HG03460 (cell line): ENCODE results near the gene GFPT2.

Source experiments
- ATAC-seq: cut with Tn5 transposase; IDR thresholded peaks from one replicate; pipeline ENCODE4 v1.9.1; 2021; ENCODE audit not compliant: unreplicated experiment

Gene GFPT2

DNA sequence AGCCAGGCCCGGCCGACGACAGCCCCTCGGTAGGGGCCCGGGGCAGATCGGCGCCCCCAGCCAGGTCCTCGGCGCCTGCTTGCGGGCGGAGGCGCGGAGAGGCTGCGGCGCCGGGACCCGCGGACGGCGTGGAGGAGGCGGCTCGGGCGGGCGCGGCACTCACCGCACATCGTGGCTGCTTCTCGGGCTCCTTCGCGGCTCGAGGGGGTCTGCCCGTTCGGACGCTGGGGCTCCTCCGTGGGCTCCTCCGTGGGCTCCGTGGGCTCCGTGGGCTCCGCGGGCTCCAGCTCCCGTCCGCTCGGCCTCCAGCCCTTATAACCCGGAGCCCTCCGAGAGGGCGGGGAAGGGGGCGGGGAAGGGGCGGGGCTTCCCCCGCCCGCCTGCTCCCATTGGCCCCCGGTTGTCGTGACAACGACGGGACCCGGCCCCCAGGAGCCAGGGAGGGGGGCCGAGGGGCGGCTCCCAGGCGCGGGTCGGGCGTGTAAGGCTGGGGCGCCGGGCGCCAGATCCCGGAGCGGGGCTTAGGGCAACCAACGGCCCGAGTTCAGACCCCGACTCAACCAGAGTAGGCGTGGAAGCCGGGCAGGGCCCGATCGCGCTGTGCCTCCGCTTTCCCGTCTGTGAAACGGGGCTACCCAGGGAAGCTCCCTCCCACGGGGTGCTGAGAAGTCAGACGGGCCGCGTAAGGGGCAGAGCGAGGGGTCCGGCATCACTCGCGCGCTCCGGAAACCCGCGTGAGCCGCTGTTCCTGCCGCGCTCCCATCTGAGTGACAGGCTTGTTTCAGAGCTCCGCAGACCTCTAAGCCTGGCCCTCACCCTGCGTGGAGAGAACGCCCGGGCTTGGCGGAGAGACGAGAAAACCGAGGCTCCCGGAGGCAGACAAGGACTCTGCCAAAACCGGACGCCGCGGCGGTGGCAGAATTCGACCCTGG, at the start of gene GFPT2:
Gene GFPT2, minus strand, starts transcription at position 289 of the 932 bp plus-strand sequence. Its CDS starts 119 bp downstream, at position 170.
- peak; percentile 63 for ATAC-seq

DNA sequence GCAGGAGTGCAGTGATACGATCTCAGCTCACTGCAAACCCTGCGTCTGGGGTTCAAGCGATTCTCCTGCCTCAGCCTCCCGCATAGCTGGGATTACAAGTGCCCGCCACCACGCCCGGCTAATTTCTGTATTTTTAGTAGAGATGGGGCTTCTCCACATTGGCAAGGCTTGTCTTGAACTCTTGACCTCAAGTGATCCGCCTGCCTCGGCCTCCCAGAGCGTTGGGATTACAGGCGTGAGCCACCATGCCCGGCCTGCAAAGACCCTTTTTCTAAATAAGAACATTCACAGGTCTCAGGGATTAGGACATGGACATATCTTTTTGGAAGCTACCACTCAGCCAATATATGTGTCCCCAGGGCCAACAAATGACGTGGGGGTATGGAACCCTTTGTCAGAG, 49.6 kb upstream of the GFPT2 start:
- ATAC-seq: no peak

DNA sequence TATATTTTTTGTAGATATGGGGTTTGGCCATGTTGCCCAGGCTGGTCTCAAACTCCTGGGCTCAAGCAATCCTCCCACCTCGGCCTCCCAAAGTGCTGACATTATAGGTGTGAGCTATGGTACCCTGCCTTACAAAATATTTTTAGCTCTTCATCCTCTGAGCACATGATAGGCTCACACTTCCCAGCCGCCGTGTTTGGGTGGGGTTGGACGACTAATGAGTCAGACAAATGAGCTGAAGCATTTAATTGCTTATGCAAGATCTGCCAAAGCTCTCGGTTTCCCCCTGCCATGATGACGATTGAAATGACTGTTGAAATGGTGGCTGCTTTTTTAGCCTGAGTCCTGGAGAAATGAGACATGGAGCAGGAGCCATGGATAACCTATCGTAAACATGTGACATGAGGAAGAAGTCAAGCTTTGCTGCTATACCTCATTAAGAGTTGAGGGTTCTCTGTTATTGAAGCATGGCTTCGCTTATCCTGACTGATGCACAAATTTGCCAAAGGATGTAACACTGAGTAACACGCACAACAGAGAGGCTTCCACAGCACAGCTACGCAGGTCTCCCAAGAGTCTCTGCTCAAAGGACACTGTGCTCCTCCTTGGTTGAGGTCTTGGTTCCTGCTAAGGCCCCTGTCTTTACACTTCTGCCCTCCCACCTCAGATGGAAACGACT, 48.2 kb upstream of the GFPT2 start:
- no peak for ATAC-seq

DNA sequence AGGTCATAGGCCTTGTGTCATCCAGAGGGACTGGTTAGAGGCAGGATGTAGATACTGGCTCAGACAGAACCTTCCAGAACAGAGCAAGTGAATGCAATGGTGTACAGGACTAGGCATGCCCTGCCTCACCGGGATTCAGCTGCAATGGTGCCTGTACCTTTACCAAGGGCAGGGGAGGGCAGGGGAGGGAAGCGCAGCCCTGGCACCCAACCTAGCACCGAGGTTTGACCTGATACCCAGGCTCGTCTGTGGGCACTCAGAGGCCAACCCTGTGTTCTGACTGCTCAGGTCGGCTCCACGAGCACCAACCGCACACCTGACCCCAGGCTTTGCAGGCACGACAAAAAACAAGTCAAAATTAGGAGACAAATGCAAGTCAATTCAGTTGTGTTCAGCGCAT, 47.3 kb upstream of the GFPT2 start:
- ATAC-seq: no peak

DNA sequence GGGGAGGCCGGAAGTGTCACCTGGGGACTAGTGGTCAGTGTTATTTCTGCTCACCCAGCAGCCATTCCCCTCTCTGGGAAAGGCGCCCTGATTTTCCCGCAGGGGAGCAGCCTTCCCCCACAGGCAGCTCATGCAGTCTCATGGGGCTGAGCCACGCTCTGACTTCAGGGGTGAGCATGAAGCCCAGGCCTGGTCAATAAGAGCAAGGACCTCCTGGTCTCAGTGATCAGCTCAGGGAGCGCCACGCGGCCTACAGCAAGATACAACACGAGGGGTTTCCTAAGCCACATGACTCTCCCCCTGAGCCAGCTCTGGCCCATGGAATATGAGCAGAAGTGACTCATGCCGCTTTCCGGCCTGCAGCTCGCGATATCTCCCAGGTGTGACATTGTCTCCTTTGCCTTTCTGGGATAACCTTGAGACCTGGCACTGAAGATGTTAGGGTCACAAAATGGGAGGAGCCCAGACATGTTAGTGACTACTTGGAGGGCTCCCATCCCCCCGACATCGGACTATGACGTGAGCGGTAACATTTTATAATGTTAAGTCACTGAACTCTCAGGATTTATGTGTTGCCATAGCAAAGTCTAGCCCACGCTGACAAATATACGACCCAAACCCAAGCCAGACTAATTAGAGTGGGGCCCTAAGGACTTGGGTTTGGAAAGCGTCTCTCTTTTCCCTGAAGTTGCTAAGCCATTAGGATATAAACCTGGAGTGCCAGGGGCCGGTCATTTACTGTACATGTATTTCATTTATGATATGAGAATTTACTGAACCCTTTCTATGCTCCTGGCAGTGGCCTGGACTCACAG, 46.5 kb upstream of the GFPT2 start:
- no peak for ATAC-seq

DNA sequence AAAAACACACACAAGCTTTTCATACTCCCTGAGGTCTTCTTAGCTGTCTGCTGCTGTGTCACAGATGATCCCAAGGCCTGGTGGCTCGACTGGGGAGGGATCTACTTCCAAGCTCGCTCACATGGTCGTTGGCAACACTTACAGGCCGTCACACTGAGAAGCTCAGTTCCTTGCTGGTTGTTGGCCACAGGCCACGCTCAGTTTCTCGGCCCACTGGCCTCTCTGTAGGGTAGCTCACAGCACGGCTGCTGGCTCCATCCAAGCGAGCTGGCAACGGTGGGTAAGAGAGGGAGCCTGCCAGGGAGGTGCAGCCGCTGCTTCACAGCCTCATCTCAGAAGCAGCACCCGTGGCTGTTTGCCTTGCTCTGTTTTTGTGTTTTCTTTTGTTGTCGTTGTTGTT, 43.8 kb upstream of the GFPT2 start:
- ATAC-seq: no peak

DNA sequence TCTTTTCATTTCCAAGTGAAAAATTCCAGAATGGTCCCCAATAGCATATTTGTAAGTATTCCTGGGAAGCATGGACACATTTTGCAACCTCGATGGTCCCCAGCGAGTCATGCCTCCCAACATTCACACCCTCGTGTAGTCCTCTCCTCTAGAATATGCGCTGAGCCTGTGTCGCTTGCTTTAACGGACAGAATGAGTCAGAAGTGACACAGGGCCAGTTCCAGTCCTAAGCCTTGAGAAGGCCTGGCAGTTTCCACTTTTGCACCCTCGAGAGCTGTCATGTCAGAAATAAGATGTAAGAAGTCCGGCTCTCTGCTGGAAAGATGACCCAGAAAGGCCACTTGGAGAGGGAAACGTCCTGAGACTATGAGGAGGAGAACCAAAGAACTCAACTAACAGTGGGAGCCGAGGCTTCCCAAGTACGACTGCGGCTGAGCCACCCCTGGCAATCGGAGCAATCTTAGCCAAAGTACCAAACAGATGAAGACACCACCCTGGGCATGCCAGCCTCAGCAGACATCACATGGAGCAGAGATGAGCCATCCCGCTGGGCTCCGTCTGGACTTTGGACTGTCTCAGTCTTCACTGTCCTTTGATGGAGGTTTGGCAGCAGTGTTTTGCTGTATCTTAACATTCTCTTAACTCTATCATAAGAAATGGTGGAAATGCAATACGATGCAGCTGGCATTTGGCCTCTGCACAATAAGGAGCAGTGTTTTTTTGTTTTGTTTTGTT, 42.6 kb upstream of the GFPT2 start:
- no peak for ATAC-seq

DNA sequence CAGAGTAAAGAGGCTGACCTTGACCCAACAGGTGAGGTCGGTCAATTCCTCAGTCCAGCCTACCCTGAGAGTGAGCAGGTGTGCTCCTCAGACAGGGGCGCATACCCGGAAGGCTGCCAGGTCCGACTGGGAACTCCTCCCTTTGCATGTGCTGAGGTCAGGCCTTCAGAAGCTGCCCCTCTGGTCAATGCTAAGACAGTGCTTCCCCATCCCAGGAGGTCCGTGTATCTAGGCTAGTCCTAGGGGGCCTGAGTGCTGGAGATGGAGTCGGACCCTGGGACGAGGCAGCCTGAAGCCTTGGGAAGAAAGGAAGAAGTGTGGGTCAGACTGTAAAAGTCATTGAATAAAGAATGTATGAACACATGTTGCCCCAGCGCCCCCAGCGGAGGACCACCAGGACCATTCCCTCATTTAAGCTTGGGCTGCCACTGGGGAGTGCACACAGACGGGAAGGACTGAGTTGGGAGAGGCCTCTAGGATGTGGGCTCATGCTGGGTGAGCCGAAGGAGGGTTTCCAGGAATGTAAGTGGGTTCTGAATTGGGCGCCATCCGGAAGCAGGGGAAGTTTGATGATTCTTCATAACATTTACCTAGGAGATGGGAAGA, 41.0 kb upstream of the GFPT2 start:
- no peak for ATAC-seq

DNA sequence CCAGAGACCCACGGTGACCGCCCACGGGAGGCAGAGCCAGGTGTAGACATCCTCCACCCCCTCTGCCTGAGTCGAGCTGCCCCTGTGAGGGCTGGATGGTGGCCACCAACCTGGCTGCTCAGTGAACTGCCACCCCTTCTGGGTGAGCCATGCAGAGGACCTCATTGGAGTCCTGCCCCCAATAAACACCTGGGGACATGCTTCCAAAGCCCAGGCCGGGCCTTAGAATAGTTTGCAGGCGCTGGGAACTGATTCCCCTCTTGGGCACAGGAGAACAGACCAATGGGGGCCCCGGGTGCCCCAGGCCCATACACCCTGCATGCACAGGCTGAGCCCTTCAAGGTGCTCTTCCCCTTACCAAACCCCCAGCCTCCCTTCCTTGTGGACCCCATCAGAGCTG, 38.1 kb upstream of the GFPT2 start:
- no peak for ATAC-seq

DNA sequence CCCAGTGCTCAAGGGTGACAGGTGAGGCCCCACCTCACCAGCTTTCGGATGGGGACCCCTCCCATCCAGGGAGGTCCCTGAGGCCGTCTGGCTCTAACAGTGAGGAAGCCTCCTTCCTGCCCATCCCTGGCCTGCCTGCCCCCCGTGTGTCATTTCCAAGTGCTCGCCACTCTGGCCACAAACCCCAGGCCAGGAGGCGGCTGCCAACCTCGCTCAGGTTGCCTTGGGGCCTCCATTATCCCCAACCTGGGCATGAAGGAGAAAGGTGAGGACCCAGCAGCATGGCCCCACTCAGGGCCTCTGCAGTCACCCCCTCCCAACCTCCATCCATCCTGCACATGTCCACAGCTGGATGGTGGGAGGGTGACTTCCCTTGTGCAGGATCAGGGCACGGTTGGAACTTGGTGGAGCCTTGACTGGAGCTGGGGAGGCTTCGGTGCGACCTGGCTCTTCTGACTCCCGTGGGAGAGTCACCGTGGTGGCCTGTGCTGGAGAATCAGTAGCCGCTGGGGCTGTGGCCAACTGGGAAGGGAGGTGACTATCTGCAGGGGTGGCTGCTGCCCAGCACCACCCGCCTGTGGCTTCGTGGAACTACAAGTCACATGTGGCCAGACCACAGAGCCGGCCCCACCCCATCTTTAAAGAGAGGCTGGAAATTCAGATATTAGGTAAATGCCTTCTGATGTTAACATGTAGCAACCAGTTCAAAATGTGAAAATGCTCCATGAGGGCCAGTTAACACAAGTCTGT, 37.5 kb upstream of the GFPT2 start:
- ATAC-seq: no peak

DNA sequence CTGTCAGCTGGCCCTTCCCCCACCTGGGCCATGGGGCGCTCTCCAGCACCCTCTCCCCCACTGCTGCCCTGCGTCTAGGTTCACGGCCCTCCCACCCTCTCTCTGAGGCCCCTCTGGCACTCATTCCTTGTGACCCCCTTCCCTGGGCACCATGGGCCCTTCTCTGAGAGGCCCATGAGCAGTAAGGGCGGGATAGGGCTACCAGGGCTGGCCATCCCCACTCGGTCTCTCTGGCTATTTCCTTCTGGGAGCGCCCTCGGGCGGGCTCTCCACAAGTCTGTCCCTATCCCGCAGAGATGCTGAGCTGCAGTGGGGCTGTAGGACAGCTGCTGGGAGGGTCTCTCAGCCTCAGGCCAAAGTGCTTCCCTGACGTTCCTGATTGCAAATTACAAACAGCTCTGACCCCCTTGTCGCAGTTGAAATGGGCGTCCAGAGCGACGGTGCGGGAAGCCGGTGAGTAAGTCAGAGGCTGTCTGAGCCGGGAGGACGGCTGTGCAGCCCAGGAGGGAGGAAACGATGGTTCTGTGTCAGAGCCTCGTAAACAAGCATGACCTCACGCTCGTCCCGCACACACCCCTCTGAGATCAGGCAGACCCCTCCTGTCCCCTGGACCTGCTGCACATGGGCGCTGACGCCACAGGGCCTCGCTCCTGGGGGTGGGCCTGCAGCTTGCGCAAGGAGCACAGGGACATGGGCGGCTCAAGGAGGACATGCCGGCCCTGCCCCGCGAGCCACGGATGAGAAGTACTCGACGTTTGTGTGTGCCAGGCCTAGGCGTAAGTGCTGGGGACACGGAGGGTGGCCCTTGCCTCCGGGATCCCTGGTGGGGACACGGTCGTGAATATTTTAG, 36.3 kb upstream of the GFPT2 start:
- ATAC-seq: no peak

DNA sequence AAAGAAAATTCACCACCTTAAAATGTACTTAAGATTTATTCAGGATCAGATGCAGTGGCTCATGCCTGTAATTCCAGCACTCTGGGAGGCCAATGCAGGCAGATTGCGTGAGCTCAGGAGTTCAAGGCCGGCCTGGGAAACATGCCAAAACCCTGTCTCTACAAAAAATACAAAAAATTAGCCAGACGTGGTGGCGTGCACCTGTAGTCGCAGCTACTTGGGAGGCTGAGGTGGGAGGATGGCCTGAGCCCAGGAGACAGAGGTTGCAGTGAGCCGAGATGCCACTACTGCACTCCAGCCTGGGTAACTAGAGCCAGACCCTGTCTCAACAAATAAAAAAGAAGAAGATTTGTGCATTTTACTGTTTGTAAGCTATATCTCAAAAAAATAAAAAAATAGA, 34.7 kb upstream of the GFPT2 start:
- ATAC-seq: no peak

DNA sequence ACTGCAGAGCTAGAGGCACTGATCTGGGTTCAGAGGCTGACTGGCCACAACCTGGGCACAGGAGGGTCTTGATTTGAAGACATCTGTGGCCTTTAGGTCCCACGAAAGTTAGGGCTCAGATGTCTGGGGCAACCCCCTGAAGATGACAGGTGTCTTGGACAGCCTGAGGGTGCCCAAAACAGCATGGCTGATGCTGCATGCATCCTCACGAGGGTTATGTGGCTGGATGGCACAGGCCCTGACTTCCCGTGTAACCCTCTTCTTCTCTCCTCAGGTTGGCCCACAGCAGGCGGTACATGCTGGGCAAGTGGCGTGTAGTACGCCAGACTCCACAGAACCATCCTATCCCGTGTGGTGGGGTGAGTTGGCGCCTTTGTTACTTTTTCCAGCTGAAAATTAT, 29.8 kb upstream of the GFPT2 start:
- no peak for ATAC-seq

DNA sequence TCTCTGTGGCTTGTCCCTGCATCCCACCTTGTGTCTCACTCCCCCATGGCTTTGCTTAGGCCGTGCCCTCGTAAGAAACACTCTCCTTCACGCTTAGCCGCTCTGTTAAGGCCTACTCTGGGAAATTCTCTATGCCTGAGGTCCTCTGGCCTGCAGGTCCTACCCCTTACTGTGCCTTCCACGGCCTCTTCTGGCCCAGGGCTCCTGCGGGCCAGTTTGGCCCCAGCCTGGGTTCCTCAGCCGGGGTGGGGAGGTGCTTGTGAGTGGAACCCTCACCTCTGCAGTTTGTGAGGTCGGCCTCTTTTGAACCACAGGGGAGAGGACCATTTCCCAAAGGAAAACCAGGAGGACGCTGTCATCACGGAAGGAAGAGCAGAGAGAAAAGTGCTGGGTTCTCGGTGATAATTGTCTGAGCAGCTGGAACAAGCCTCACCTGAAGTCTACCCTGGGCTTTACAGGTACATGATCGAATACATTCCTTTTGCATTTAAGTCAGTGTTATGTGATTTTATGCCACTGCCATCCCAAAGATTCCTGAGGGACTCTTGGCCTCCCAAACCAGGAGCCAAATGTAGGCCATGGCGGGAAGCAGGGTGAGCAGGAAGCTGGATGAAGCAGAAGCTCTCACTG, 28.8 kb upstream of the GFPT2 start:
- ATAC-seq: no peak

DNA sequence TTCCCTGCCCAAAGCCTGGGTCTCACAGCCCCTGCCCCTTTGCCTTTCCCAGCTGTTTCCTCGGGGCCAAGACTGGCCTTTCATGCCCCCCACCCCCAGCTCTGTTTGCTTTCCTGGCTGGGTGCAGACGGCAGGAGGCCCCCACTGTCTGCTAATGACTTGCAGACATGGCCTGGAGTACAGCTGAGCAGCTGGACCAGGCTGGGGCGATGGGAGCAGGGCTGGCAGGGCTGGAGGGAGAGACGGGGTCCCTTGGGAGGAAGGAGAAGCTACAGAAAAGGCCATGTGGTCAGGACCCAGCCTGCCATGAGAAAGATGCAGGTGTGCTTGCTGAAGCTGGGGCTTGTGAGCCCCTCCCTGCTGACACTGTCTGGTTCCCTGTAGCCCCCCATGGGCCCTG, 28.3 kb upstream of the GFPT2 start:
- no peak for ATAC-seq

DNA sequence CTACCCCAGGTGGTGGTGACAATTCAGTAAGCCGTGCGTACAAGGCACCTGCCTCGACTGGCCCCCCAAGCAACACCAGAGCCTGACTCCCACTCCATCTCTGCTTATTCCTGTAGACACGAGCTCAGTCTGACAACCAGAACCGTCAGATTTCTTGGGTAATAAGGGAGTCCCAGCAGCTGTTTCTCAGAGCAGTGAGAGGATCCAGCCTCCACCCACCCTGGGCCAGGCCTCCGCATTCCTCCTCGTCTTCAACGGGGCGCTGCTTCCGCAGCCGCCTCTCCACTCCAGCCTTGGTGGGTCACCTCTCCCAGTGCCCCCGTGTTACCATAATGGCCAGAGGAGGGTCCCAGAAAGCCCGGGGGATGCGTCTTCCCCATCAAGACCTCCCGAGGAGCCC, 27.7 kb upstream of the GFPT2 start:
- no peak for ATAC-seq

DNA sequence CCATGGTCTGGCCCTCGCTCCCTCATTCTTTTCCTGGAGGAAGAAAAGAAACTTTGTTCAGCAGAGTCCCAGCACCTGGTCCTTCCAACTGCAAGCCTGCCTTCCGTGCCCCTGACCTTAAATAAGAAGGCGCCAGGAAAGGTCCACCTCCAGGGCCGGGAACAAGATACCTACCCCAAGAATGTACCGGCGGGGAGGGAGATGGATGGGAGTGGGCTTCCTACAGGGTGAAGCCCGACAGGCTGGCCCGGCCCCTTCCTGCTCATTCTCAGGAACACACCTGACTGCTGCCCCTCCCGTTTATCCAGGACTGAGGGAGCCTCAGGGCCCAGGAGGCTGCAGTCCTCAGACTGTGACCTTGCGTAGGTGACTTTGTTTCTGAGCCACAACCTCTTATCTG, 27.3 kb upstream of the GFPT2 start:
- ATAC-seq: no peak

DNA sequence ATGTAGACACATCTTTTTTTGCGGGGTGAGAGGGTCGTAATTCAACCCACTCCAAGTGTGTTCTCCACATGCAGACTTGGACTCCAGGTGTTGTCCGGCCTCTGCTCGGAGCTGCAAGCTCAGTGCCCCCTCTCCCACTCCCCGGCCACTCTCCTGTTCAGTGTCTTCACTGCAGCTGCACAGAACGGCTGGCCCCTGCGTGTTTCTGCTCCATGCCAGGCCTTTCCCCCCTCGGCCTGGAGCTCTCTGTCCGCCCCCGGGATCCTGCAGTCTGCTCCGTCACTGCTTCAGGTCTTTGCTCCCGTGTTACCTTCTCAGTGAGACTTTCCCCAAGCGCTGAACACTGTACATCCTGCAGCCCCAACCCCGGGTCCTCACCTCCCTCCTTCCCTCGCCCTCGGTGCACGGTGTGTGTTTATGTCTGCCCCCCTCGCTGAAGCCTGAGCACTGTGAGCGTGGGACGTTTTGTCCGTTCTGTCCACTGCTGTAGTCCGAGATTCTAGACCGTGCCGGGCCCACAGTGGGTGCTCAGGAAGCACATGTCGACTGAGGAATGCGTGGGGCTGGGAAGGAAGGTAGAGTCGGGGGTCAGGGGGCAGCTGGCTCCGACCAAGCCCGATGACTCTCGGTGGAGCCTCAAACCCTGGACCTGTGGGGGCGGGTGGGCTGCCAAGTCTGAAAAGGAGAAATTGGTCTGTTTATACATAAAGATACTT, 26.4 kb upstream of the GFPT2 start:
- no peak for ATAC-seq
